HG03460 (cell line): ENCODE measurements around the gene HYLS1.
"Not testable (repeated sequence)": the region's sequence is repeated elsewhere in the genome, so short reads cannot be mapped to it uniquely, and the experiment has no call there.

ENCODE experiments used
- ATAC-seq: cut with Tn5 transposase; IDR thresholded peaks from one replicate; pipeline ENCODE4 v1.9.1; 2021; ENCODE audit not compliant: unreplicated experiment

HYLS1 gene

GRCh38 chr11:125887373-125888324 is at the start of gene HYLS1:
Gene HYLS1 (plus strand): TSS chr11:125887668. CDS start chr11:125899369, 11,701 bp downstream.
- ATAC-seq: peak; percentile 81

DNA sequence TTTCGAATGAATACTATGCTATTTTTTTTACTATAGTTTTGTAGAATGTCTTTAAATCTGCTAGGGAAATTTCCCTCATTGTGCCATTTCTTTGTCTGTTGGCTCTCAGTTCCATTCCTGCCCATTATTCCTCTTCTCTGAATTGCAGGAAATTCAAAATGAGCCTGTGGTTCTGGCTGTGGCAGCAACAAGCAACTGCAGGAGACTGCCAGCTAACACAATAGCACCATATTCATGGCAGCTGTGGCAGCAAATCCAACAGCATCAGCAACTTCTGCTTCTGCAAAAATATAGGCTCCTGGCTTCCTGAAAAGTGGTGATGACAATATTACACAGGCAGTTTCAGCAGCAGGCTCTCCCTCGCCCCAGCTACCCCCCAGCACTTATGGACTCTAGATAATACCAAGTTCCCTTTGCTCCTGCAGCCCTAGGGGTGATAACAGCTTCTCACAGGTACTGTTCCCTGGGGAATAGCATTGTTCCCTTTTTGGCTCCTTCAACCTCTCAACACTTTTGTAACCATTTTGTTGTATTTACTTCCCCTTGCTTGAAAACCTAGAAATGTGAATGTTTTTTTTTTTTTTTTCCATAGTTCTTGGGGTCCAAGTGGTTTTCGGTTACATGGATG is 45.0 kb upstream of the HYLS1 start:
- ATAC-seq: no peak

DNA sequence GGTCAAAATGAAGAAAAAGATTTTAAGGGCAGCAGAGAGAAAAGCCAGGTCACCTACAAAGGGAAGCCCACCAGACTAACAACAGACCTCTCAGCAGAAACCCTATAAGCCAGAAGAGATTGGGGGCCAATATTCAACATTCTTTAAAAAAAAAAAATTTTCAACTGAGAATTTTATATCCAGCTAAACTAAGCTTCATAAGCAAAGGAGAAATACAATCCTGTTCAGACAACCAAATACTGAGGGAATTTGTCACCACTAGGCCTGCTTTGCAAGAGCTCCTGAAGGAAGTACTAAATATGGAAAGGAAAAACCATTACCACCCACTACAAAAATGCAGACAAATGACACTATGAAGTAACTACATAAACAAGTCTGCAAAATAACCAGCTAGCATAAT is 41.3 kb upstream of the HYLS1 start:
- no peak for ATAC-seq

GRCh38 chr11:125857670-125858069 is 29.8 kb upstream of the HYLS1 start:
- not testable (repeated sequence) for ATAC-seq

DNA sequence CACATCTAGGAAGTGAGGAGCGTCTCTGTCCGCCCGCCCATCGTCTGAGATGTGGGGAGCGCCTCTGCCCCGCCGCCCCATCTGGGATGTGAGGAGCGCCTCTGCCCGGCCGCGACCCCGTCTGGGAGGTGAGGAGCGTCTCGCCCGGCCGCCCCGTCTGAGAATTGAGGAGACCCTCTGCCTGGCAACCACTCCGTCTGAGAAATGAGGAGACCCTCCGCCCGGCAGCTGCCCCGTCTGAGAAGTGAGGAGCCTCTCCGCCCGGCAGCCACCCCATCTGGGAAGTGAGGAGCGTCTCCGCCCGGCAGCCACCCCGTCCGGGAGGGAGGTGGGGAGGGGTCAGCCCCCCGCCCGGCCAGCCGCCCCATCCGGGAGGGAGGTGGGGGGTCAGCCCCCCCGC is 24.7 kb upstream of the HYLS1 start:
- ATAC-seq: not testable (repeated sequence)

DNA sequence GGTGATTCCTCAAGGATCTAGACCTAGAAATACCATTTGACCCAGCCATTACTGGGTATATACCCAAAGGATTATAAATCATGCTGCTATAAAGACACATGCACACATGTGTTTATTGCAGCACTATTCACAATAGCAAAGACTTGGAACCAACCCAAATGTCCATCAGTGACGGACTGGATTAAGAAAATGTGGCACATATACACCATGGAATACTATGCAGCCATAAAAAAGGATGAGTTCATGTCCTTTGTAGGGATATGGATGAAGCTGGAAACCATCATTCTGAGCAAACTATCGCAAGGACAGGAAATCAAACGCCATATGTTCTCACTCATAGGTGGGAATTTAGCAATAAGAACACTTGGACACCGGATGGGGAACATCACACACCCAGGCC is 22.1 kb upstream of the HYLS1 start:
- not testable (repeated sequence) for ATAC-seq

DNA sequence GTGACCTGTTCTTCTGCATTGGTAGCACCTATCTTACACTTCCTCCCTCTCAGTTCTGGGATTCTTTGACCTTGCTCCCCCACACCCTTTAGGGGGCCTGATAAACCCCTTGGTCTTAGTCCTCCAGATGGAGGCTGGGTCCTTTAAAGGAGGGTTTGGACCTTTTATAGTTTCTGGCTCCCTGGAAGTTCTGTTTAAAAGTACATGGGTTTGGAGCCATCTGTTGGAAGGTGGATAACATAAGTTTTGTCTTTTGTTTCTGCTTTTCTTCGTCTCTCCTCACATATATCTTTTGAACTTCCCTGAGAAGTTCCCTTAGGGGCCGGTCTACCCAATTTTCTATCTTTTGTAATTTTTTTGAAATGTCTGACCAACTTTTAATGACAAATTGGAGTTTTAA is 17.9 kb upstream of the HYLS1 start:
- ATAC-seq: no peak

- ATAC-seq: no peak
These were observed 15.9 kb upstream of the HYLS1 start for GRCh38 chr11:125871391-125872137.

GRCh38 chr11:125872138-125872491 is 15.4 kb upstream of the HYLS1 start:
- no peak for ATAC-seq

DNA sequence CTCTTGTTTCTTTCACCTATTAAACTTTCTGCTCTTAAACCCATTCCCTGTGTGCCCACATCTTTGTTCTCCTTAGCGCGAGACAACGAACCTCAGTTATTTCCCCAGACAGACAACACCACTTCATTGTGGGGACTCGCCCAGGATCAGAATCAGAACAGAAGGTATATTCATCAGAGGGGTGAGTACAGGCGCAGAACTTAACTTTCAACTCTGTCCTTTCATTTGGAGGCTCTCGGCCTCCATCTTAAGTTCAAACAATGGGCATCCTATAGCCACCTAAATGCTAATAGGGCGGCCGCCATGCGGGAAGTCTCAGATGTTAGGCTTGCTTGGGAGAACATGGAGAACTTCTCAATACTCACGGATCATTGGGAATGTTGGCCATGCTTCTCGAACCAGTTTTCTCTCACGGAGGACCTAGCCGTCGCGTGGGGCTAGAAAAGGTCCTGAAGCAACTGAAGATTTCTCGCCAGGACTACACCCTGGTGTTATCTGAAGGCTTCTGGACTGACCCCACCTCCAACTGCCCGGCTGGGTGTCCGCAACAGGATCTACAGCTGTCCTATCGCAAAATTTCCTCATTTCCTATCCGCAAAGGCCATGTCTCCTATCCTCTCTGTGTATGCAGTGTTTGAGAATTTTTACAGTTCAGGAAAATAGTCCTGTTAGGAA is 13.4 kb upstream of the HYLS1 start:
- no peak for ATAC-seq

- ATAC-seq: peak; percentile 84
These were observed 12.8 kb upstream of the HYLS1 start for GRCh38 chr11:125874556-125875124.

GRCh38 chr11:125881291-125881690 is 6.2 kb upstream of the HYLS1 start:
- no peak for ATAC-seq

- ATAC-seq: no peak
These were observed 4.1 kb upstream of the HYLS1 start for GRCh38 chr11:125883375-125883774.

GRCh38 chr11:125886997-125887372 is 483 bp upstream of the HYLS1 start:
- peak; percentile 20 for ATAC-seq

- ATAC-seq: no peak
These were observed 3.1 kb downstream of the HYLS1 start for GRCh38 chr11:125890447-125891100.

GRCh38 chr11:125892071-125892470 is 4.6 kb downstream of the HYLS1 start:
- ATAC-seq: no peak

DNA sequence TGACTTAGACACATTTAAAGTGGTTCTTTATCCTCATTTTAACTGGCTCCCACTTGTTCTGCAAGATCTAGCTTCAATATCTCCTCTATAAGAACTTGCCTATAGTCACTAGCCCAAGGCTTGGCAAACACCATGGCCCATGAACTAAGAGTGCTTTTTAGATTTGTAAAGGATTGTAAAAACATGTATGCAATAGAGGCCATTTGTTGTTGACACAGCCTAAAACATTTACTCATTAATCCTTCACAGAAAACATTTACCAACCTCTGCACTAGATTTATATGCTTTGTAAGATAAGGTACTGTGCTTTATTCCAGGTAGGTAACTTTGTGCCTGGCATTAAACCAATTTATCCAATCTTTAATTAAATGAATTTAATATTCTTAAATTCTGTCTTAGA is 5.5 kb downstream of the HYLS1 start:
- no peak for ATAC-seq

- ATAC-seq: no peak
These were observed 14.4 kb downstream of the HYLS1 start for GRCh38 chr11:125901872-125902271.

- no peak for ATAC-seq
These were observed 14.9 kb downstream of the HYLS1 start for GRCh38 chr11:125902277-125902926.
